Aorta (tissue), 5 donors: ENCODE results near the gene CD70. TPM values are rescaled to one million over a fixed set of nuclear protein-coding genes. Genes with fewer than 3 reads are reported as not detected.

Experiments used
- ATAC-seq: fragments of 200-7000 bp; cut with Tn5 transposase; one replicate; pipeline ENCODE4 v1.9.1; 2022; ENCODE audit warnings: moderate library complexity; ENCODE audit not compliant: low FRiP score
- DNase-seq, 2 donors: peaks; one replicate each; pipeline ENCODE4 v3.0.0-alpha.2; 2020
- H3K27ac ChIP-seq, 2 donors: one replicate each; pipeline ENCODE4 v1.5.1; 2013; ENCODE audit warnings: low read length in 2 of 2, mild to moderate bottlenecking in 2 of 2, moderate library complexity in 2 of 2, control low read depth in 1 of 2, inconsistent platforms in 1 of 2, low read depth in 1 of 2
- H3K27me3 ChIP-seq, 2 donors: one replicate each; pipeline ENCODE4 v1.6.1; 2013; ENCODE audit warnings: control low read depth in 1 of 2, low read length in 1 of 2, mild to moderate bottlenecking in 1 of 2, moderate library complexity in 1 of 2; ENCODE audit not compliant: insufficient read depth in 2 of 2, control insufficient read depth in 1 of 2
- H3K36me3 ChIP-seq, 2 donors: one replicate each; pipeline ENCODE4 v1.6.1; 2013; ENCODE audit warnings: control low read depth in 1 of 2, low read length in 1 of 2, mild to moderate bottlenecking in 1 of 2; ENCODE audit not compliant: insufficient read depth in 2 of 2, control insufficient read depth in 1 of 2
- H3K4me1 ChIP-seq, 2 donors: one replicate each; pipeline ENCODE4 v1.6.1; 2013; ENCODE audit warnings: low read length in 2 of 2, control low read depth in 1 of 2, mild to moderate bottlenecking in 1 of 2, moderate library complexity in 1 of 2; ENCODE audit not compliant: insufficient read depth in 2 of 2, control insufficient read depth in 1 of 2
- H3K4me3 ChIP-seq, 2 donors: one replicate each; pipeline ENCODE4 v1.5.1; 2013; ENCODE audit warnings: low read length in 2 of 2, control low read depth in 1 of 2, mild to moderate bottlenecking in 1 of 2
- H3K9me3 ChIP-seq: one replicate; pipeline ENCODE4 v1.6.1; 2013; ENCODE audit warnings: mild to moderate bottlenecking, low read length; ENCODE audit not compliant: control insufficient read depth
- WGBS, 2 donors: extraction: QIAGEN DNeasy Blood & Tissue Kit; methylation state at CpG; one replicate each; pipeline ENCODE4 v1.1.7; 2013; 5-methylcytosine and 5-hydroxymethylcytosine counted together
- intact Hi-C, 2 donors: fragments of 100-400 bp; cut with DNase I; formaldehyde crosslinking; loops; one replicate each; pipeline versions ENCODE4 v1.14.2 to v1.15.0; 2022
- polyA plus RNA-seq, 2 donors: library from polyadenylated mRNA; stranded (reverse); fragments of 200-250 nt; gene quantifications; one replicate each; pipeline ENCODE4 v1.2.3, GENCODE V29; 2013
- total RNA-seq, 2 donors: library from RNA; stranded (reverse); fragmentation: NEBNext Ultra II Directional; extraction: Animal tissue kit (Norgen Biotek cat#: 25700); gene quantifications; one replicate each; pipeline ENCODE4 v1.2.1, GENCODE V29; 2021
- donor health status: healthy with polysubstance abuse.
- donor health status: Bipolar disorder and iron deficiency.
- donor health status: DM: no; HTN: no; CAD: no.
- donor health status: DM: no; HTN: no; CAD: no.
- donor health status: DM: yes; HTN: yes; CAD: no.

Gene CD70
- total and polyA plus RNA-seq, 4 donors, result 0.42 TPM; not detected in 3

DNA sequence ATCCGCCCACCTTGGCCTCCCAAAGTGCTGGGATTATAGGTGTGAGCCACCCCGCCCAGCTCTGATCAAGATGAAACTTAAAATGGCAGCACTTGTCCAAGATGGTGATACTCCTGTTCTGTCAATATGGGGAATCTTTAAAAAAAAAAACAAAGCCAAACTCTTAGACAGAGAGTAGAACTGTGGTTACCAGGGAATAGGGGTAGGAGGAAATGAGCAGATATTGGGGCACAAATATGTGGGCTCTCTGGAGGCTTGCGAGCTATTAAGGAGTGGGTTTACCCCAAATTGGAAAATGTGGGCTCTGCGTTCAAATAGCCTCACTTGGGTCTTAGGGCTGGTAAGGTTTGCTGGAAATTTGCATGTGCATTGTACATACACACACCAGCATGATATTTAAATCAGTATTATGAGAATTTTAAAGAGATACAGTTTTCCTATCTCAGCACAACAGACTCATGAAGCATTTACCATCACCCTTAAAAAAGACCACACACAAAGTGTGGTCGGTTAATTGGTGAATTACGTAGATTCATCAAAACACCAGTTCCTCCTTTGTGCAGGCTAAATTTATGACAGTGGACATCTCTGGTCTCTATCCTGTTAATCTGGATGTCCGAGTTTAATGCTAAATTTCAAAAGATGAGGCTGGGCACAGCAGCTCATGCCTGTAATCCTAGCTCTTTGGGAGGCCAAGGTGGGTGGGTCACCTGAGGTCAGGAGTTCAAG, 11.3 kb downstream of the CD70 start:
- H3K4me3 ChIP-seq, result no peak overlapping the region
- WGBS, 2 donors, result 81 to 82% methylated on average over 7 of the region's 7 CpGs
- H3K27ac ChIP-seq, result no peak overlapping the region
- H3K27me3 ChIP-seq, result peaks cover 0 to 3% of the 10 kb centered on the region in 2 donors
- H3K36me3 ChIP-seq, result no peaks in the 10 kb centered on the region
- intact Hi-C loops, result no loop called here
- DNase-seq (no peak), ATAC-seq (no peak)
- H3K4me1 ChIP-seq, result no peaks in the 10 kb centered on the region
- peaks cover 2% of the 10 kb centered on the region for H3K9me3 ChIP-seq

DNA sequence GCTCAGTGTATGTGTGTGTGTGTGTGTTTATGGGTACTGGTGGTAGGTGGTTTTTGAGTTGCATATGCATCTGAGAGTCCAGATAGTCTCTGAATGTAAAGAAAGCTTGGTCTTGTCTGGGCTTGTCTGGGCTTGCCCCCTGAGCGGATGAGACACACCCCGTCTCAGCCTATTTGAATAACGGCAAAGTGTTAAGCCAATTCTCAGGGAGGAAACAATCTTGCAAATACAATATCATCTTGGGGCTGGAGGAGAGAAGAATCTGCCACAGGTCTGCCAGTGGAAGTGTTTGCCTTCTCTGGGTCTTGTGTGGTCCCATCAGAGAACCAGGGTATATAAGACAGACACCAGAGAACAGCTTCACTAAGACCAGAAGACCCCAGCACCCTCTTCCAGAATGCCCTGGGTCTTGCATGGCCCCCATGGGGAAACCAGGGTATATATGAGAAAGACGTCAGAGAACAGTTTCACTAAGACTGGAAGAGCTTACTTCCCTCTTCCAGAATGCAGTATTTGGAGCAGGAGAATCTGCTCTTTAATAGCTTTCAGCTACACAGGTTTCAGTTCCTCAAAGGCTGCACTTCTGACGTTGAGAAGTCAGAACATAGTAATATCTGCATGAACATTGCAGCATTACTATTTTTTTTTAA, 13.3 kb downstream of the CD70 start:
- intact Hi-C loops, result no loop called here
- H3K9me3 ChIP-seq, result no peaks in the 10 kb centered on the region
- peaks cover 0 to 3% of the 10 kb centered on the region in 2 donors for H3K27me3 ChIP-seq
- H3K4me3 ChIP-seq, result no peak overlapping the region
- 79 to 81% methylated on average over 5 of the region's 5 CpGs for WGBS, 2 donors
- H3K27ac ChIP-seq, result no peak overlapping the region
- DNase-seq (no peak), ATAC-seq (no peak)
- H3K36me3 ChIP-seq, result no peaks in the 10 kb centered on the region
- H3K4me1 ChIP-seq, result no peaks in the 10 kb centered on the region

- WGBS, 2 donors, result 71 to 73% methylated on average over 5 of the region's 5 CpGs
- no peak for ATAC-seq
- DNase-seq, result no peak
- Histone ChIP-seq H3K36me3 (no peaks in the 10 kb centered on the region), H3K9me3 (no peaks in the 10 kb centered on the region), H3K27me3 (peaks cover 0 to 3% of the 10 kb centered on the region in 2 donors), H3K4me1 (no peaks in the 10 kb centered on the region), H3K27ac (no peak overlapping the region), H3K4me3 (no peak overlapping the region)
- intact Hi-C loops, result no loop called here
Measured at GRCh38 chr19:6576869-6577475, 14.0 kb downstream of the CD70 start.

DNA sequence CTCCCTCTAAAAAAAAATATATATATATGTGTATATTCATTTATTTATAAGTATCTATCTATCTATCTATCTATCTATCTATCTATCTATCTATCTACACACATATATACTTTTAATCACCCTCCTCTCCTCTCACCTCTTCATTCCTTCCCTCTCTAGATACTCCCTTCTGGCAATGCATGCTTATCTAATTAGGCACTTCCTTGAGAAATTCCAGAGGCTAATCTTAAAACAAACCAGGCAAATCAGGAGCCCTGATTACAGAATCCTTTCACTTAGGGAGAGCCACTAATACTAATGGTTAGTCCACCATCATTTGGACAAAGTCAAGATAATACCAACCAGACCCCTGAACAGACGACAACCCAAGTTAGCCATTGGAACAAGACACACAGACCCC, 17.6 kb downstream of the CD70 start:
- DNase-seq (no peak), ATAC-seq (no peak)
- H3K9me3 ChIP-seq, result no peaks in the 10 kb centered on the region
- no peak overlapping the region for H3K4me3 ChIP-seq
- H3K27me3 ChIP-seq, result peaks cover 0 to 3% of the 10 kb centered on the region in 2 donors
- WGBS, 2 donors, result 62 to 77% methylated on average over 1 of the region's 1 CpG
- no peaks in the 10 kb centered on the region for H3K4me1 ChIP-seq
- no peak overlapping the region for H3K27ac ChIP-seq
- intact Hi-C loops, result no loop called here
- H3K36me3 ChIP-seq, result no peaks in the 10 kb centered on the region

DNA sequence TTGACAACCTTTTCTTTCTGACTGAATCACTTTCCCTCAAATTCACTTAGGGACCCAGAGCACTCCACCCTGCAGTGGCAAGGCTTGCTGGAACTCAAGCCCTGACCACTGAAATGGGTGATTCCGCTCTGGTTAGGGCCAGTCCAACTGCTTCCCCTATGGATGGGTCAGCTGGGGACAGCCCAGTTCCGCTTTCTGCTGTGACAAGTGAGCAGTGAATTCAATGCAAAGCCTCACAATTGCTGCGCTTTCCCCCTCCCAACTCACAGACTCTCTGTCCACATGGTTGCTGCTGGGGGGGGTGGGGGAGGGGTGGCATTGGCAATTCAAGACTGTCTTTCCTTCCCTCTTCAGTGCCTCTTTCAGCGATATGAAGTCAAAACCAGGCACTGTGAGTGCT, 18.7 kb downstream of the CD70 start:
- Histone ChIP-seq H3K36me3 (no peaks in the 10 kb centered on the region), H3K27ac (no peak overlapping the region), H3K4me3 (no peak overlapping the region), H3K9me3 (no peaks in the 10 kb centered on the region), H3K4me1 (no peaks in the 10 kb centered on the region), H3K27me3 (no peaks in the 10 kb centered on the region)
- DNase-seq, result peak in 1 of 2 donors; percentile 85
- intact Hi-C loops, result no loop called here
- 60 to 63% methylated on average over 4 of the region's 4 CpGs for WGBS, 2 donors
- ATAC-seq, result peak; percentile 52

DNA sequence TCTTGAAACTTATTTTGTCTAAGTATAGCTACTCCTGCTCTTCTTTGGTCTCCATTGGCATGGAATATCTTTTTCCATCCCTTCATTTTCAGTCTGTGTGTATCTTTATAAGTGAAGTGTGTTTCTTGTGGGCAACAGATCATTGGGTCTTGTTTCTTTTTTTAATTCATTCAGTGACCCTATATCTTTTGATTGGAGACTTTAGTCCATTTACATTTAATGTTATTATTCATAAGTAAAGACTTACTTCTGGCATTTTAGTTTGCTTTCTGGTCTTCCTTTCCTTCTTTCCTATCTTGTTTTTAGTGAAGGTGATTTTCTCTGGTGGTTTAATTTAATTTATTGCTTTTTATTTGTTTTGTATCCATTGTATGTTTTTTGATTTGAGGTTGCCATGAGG, 19.8 kb downstream of the CD70 start:
- no peaks in the 10 kb centered on the region for H3K36me3 ChIP-seq
- no peaks in the 10 kb centered on the region for H3K4me1 ChIP-seq
- no peak for DNase-seq
- H3K9me3 ChIP-seq, result no peaks in the 10 kb centered on the region
- no peak overlapping the region for H3K27ac ChIP-seq
- no peak overlapping the region for H3K4me3 ChIP-seq
- intact Hi-C loops, result no loop called here
- no peak for ATAC-seq
- no peaks in the 10 kb centered on the region for H3K27me3 ChIP-seq

GRCh38 chr19:6570764-6571163, 20.2 kb downstream of the CD70 start:
- H3K4me1 ChIP-seq, result no peaks in the 10 kb centered on the region
- no peaks in the 10 kb centered on the region for H3K9me3 ChIP-seq
- H3K27me3 ChIP-seq, result no peaks in the 10 kb centered on the region
- no peaks in the 10 kb centered on the region for H3K36me3 ChIP-seq
- intact Hi-C loops, result no loop called here
- ATAC-seq (no peak), DNase-seq (no peak)
- no peak overlapping the region for H3K4me3 ChIP-seq
- WGBS, 2 donors, result 50 to 77% methylated on average over 3 of the region's 3 CpGs
- H3K27ac ChIP-seq, result no peak overlapping the region

DNA sequence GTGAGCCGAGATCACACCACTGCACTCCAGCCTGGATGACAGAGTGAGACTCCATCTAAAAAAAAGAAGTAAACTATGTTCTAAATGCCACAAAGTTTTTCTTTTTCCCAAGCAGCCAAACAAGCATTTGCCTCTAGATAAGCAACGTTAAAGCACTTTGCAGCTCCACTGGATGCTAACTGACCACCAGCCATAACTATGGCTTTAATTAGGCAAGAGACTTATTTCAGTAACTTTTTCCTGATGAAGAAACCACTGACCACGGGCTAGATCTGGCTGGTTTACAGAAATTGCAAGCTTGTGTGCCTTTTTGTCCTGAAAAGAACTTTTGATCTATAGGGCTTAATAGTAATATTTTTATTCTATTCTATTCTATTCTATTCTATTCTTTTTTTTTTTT, 22.1 kb downstream of the CD70 start:
- Histone ChIP-seq H3K4me1 (no peaks in the 10 kb centered on the region), H3K36me3 (no peaks in the 10 kb centered on the region), H3K27ac (no peak overlapping the region), H3K27me3 (no peaks in the 10 kb centered on the region), H3K4me3 (no peak overlapping the region), H3K9me3 (peaks cover 5% of the 10 kb centered on the region)
- ATAC-seq, result no peak
- intact Hi-C loops, result no loop called here
- DNase-seq, result no peak
- WGBS, 2 donors, result 59 to 63% methylated on average over 3 of the region's 3 CpGs
